HG03469 (cell line): ENCODE measurements around the gene MBP.
"Not testable (repeated sequence)": the region's sequence is repeated elsewhere in the genome, so short reads cannot be mapped to it uniquely, and the experiment has no call there.

ENCODE experiments used
- ATAC-seq: cut with Tn5 transposase; IDR thresholded peaks from one replicate; pipeline ENCODE4 v1.9.1; 2021; ENCODE audit warnings: mild to moderate bottlenecking, moderate library complexity, moderate number of reproducible peaks; ENCODE audit not compliant: unreplicated experiment

The MBP gene

DNA sequence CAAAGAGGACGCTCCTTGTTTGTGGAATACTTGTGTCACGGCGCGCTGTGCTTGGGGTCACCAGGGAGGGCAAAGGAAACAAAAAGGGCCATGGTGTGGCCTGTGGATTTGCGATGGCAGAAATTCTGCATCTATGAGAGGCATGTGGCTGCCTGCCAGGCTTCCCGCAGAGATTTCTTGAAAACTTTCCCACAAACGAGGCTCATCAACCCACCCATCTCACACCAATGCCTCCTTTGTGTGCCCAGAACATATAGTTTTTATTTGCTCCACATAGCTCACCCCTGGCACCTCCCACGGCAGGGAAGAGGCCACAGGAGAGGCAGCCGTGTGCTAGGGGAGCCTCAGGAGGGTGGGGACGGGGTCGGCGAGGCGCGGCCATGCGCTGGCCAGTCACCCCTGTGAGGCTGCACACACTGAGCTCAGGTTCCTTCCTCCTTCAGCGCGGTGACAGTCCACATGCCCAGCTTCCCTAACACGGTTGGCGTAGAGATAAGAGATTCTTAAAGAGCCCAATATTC lies 100.3 kb downstream of the MBP start:
- ATAC-seq, result no peak

DNA sequence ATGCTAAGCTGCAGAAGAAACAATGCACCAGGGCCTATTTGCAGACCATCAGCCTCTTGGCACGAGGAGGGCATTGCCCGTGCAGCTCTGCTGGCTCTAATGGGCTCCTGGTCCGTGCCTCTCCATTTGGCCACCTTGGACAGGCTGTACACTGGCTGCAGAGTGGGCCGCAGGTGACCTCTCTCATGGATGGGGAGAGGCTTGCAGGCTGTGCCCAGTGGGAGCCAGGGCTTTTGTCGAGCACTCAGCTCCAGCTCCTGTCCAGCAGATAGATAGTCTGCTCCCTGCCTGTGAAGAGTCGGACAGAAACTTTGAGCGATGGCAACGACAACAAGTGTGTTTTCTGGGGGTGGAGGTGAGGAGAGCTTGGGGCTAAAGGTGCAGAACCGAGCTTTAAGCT lies 100.9 kb downstream of the MBP start:
- no peak for ATAC-seq

DNA sequence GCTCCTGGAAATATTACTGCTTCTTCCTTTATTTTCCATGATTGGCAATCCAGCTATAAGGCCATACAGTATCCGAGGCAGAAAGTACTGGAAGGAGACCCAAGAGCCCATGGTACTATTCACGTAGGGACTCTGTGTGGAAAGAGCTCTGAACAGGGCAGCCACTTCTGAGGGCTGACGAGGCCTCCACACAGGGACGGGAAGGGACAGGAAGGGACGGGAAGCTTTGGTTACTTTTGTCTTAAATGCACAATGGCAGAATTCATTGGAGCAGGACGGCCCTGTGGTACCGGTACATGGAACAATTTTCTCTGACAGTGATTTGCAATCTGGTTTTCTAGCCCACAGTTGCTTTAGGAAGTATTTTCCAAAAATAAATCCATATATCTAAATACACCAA lies 102.4 kb downstream of the MBP start:
- no peak for ATAC-seq

DNA sequence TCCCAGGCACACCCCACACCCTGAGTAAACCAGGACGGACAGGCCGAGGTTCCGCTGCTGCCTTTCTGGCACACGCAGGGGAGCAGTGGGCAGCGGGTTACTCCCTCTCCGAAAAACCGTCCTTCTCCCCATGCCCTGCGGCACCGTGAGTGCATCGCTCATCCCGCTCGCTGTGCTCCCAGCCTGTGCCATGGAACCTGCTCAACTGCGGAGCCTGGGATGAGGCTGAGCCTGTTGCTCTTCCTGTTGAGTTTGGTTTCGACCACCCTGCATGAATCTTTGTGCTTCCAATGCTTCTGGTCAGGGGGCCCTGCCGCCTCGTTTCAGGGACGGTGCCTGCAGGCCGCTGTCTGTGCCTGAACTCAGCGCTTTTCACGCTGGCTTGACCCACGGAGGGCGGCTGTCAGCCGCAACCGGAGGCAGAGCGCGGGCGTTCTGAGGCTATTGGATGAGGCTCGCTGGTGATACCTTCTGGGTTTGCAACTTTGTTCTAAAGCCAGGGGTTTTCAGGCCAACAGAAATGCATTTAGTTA lies 106.7 kb downstream of the MBP start:
- ATAC-seq, result no peak

DNA sequence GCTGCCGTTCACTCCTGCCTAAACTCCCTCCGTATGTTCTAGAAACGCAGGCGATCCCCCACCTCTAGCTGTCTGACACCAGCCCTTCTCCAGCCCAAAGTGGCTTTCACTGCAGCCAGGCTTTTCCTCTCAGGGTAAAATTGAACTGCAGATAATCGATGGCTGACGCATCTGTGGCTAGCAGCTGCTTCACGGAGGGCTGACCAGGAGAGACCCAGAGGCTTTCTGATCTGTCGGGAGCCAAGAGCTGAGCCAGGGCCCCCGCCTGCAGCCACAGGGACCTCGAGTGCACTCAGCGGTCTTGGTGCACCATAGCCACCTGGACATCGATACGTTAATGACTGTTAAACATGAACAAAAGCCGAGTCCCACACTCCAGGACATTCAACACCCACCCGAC lies 107.5 kb downstream of the MBP start:
- no peak for ATAC-seq

DNA sequence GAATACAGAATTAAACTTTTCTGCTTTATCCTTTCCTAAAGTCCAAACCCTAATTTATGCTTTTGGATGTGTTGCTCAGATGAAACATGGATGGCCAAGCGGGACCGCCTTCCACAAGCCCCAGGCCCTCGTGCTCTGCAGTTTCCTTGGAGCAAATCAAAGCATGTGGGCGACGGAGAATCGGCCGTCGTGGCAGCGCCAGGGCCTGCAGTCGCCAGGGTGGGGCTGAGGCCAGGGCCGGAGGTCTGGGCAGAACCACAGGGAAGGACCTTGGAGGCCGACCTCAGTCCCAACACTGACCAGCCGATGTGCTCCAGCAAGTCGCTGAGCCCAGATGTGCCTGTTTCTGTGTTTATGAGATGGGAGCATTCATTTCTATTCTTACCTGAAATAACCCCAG lies 108.1 kb downstream of the MBP start:
- no peak for ATAC-seq

DNA sequence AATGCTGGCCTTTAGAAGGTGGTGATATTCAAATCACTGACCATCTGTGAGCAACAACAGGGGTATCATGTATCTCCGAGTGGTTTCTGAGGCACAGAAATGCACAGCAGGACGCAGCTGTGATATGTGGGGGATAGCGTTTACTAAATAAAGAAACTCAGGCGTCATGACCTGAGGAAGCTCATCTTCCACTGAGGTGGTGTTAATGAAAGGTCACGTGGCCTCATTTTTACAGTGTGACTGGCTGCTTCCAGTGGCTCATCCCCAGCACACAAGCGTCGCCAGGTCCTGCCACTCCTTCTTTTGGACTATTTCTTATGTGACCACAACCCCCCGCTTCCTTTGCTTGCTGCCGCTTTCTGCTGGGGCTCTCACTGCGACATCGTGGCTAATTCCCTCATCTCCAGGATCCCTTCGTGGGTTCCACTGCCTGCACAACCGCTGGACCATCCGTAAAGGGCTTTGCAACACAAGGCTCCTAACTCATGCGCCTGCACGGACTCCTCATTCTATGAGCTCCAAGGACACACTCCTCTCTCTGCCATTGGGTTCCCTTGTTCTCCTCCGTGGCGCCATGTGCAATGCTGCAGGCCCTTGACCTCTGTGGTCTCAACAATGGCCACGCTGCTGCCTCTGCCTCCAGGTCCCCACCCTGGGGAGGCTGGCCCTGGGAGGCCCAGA lies 109.3 kb downstream of the MBP start:
- ATAC-seq, result no peak

DNA sequence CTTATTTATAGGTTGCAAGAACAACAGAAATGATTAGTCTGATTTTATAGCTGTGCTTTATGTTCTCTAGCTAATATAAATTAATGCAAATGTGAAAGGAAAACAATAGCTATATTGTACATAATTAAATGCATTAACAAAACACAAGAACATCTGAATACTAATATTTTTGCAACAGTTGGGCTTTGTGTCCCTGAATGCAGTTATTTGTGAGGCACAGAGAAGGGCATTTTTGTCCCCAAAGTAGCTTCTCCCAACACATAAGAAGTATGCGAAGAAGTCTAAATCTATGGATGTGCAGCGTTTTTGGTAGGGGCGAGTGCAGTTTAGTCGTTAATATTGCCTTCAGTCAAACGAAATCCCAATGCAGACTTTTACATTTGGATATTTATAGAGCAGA lies 110.0 kb downstream of the MBP start:
- no peak for ATAC-seq

DNA sequence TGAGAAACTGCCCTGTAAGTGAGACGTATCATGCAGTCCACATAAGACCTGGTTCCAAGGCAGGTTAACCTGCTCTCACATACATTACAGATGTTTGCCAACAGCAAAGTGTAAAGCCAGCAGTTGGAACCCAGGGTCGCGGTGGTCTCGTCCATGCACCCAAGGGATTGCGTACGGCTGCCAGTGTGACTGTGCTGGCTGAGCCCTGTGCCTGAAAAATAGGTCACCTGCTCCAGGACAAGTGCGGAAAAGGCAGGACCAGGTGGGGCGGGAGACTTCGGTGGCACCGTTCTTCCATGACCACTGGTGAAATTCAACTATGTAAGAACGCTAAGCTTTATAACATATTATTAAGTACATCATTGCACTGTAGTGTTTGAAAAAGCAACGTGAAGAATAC lies 110.5 kb downstream of the MBP start:
- no peak for ATAC-seq

DNA sequence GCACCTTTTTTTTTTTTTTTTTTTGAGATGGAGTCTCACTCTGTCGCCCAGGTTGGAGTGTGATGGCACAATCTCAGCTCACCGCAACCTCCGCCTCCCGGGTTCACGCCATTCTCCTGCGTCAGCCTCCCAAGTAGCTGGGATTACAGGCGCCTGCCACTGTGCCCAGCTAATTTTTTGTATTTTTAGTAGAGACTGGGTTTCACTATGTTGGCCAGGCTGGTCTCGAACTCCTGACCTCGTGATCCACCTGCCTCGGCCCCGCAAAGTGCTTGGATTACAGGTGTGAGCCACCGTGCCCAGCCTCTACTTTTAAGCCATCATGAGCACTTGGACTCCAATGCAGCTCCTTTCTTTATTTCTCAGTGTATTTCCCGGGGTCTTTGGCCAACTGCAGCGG lies 111.1 kb downstream of the MBP start:
- not testable (repeated sequence) for ATAC-seq

DNA sequence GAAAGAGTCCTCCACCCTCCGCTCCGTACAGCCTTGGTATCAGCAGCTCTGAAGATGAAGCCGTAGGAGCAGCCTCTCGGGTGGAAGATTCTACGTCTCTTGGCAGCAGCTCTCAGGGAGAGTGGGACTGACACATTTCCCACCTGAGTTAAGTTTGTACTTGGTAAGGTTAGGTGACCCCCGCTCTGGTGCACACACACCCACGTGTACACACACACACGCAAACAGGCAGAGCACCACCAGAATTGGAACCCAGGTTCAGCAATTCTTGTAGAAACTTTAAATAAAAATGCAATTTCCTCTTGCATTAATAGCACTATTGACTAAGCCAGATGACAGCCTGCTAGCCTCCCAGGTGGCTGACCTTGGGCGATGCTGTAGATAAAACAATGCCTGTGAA lies 111.5 kb downstream of the MBP start:
- no peak for ATAC-seq

DNA sequence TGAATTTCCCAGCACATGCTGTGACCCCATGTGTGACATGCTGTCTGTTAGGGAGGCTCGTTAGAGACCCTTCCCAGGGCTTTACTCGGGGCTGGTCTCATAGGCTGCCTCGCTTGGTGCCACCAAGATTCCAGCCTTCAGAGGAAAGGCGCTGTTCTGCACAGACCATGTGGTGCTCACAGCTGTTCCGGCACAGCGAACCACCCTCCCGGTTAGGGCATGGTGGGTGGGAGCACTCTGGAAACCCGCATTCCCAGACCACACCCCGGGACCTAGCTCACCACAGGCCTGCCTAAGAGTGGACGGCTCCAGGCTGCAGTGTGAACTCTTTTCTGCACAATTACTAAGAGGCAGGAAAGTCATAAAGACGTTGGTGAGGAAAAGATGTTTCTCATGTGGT lies 112.0 kb downstream of the MBP start:
- no peak for ATAC-seq

DNA sequence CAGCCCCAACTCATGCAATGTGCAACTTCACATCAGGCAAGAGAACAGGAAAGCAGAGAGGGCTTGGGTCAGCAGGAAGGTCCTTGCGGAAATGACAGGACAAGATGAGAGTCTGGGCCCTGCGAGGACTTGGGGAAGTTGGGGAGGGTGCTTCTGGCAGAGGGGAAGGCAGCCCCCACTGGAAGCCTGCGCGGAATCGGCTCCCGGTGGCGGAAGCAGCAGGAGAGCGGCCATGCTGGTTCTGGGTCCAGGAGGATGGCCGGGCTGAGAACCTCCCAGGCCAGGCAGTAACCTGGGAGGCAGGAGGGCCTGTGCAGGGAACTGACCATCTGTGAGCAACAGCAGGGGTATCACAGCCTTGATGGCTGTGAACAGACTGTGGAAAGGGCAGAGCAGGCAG lies 112.9 kb downstream of the MBP start:
- ATAC-seq, result no peak

DNA sequence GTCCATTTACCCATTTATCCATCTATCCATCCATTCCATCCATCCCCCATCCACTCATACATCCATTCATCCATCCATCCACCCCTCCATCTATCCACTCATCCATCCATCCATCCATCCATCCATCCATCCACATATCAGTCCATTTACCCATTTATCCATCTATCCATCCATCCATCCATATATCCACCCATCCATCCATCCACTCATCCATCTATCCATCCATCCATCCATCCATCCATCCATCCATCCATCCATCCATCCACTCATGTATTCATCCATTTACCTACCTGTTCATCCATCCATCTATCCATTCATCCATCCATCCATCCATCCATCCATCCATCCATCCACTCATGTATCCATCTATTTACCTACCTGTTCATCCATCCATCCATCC lies 113.9 kb downstream of the MBP start:
- not testable (repeated sequence) for ATAC-seq

DNA sequence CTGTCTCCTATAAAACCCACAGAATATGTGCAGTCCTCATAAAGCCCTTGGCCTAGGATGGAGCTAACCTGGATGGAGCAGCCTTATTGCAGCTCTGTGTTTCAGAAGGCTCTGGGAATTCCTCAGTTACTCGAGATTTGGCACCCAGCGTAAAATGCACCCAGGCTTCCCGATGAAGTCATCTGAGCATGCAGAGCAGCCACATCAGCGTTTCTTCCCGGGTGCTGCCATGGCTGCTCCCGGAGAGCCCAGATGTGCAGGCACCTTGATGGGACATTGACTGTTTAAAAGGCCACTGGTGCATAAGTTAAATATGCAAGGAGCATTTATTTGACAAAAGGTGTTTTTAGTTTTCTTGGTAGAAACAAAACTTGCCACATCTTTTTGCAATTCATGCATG lies 115.2 kb downstream of the MBP start:
- no peak for ATAC-seq

DNA sequence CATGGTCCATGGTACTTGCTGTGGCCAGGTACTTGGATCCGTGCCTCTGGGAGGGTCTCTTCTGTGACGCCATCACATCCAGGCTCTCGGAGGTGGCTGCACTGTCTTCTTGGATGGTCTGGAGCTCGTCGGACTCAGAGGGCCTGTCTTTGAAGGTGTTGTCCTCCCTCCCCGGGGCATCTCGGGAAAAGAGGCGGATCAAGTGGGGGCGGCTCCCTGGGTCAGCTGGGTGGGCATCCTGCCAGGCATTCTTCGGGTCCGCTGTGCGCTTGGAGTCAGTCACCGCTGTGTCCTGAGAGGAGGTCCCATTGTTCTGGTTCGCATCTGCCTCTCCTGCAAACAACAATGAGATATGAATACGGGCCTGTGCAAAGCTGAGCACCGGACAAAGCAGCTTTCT lies 115.6 kb downstream of the MBP start:
- no peak for ATAC-seq

DNA sequence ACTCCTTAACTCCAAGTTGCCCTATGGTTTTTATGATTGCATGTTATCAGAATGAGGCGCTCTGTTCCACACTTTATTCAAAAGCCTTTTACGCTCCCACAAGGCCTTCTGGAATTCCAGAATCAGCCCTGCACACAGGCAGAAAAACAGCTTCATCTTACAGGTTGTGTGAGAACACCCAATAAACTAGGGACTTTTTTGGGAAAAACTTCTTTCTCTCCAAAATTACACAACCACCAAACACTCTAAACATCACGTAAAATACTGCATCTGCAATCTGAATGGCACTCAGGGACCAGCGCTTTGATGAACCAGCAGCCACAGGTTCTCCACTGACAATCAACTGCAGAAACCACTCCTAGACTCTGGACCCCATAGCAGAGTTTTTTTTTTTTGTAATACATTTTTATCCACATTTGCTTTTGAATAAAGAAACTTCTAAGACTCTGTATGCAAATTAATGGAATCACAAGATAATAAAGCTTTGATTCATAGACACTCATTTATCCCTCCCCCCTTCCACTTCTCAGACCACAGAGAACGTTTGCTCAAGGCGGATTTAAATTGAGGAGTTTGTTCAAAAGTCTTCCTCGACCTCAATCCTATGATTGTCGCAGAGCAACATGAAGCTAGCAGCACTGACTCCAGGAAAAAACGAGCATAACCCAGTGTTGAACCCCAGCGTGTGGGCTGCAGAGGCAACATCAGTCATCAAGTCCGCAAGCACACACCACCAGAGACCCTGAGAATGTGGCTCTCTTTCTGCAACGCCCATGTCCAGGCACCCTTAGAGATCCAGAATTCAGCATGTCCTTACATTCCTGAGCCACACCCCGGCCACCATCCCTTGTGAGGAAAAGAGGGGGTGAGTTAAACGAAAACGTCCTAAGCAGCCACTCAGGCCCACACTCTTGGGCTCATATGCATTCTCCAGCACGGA lies 116.5 kb downstream of the MBP start:
- no peak for ATAC-seq

DNA sequence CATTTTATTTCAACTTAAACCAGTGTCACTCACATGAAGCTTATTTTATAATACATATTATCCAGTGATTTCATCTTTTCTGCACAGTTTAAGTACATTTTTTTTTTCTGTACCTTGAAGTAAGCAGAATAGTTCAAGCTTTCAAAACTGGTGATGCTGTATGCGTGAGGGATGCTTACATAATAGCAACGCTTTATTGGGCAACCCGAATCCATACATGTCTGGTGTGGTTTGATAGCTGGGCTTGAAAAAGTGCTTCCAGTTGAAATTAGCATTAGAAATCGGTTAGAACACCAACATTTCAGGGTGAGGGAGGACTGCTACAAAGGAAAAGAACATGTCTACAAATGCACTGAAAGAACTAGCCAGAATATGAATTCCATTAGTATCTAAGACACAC lies 117.4 kb downstream of the MBP start:
- ATAC-seq, result no peak

DNA sequence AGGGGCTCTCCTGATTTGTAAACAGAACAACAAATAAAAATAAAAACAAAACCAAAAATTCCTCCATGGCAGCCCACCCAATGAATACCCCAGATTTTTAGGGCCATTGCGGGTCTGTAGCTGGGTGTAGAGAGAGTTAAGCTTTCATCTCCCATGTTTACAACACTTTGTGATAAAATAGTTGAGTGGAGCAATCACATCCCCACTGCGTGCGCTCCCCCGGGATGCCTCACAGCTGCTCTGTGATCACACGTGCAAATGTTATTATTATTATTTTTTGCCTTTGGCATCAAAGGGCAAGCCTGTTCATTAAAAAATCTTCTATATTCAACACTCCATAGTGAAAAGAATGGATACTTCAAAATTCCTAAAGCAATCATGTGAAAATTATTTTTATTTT lies 118.0 kb downstream of the MBP start:
- no peak for ATAC-seq

DNA sequence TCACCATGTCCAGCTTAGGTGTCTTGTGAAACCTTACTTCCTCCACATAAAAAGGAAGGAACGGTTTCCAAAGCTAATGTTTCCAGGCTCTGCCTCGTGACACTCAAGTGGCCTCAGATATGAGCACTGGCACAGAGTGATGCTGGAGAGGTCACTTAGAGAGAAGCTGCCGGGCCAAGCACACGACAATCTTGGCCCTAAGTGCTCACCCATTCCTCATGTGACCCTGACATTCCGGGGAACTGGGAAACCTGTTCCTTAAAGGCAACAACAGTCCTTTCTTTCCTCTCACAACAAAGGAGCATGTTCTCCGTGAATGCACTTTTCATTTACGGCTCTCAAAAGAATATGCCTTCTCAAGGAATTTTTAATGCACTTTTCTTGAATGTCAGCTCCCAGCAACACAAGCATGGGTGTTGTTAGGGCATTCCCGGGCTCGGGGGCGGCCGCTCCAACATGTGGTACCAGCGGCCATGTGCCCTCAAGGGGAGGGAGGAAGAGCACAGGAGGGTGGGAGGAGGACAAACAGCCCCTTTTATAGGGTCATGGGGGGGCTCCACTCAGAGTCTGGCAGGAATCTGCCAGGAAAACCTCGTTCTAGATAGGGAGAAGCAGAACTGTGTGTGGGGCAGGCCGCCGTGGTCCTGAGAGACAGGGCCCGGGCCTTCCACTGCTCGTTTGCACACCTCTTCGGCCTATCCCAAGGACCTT lies 118.6 kb downstream of the MBP start:
- no peak for ATAC-seq

DNA sequence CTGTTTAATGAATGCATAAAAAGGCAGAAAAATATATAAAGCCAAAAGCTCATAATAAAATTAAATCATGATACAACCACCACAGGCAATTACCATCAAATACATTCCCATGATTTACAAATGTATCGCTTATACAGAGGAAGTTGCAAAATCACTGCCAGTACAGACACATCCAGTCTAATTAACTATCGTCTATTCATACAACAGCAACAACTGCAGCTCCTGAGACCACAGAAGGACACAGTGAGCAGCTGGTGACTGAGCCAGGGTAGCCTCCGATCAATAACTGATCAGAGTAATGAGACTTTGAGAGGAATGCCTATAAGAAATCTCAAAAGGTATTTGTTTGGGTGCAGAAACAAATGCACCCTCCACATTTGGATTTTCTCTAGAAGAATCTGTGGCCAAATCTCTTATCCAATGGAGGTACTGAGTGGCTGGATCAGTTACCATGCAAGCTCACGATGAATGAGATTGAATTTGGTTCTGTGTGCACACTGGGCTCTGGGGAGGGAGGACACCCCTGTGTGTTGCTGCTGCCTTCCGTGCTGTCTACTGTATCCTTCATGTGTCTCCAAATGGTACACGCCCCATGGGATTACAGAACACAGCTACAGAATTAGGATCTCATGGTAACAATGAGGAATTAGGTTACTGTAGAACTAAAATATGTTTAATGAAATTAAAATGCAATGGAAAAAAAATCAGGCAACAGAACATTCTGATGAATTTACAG lies 119.6 kb downstream of the MBP start:
- no peak for ATAC-seq
